Glutamatergic neuron (in vitro differentiated cells): ENCODE data around the gene MRPL10. TPM values are rescaled to one million over a fixed set of nuclear protein-coding genes. Genes with fewer than 3 reads are reported as not detected.

ENCODE experiments used
- DNase-seq: peaks from one replicate; pipeline ENCODE4 v3.0.0; 2022
- H3K27ac Mint-ChIP-seq: one replicate; pipeline ENCODE4 v1.8.0; 2020; ENCODE audit warnings: mild to moderate bottlenecking, mixed read lengths, inconsistent platforms; ENCODE audit not compliant: unreplicated experiment
- H3K27me3 Mint-ChIP-seq: one replicate; pipeline ENCODE4 v1.8.0; 2020; ENCODE audit warnings: mild to moderate bottlenecking, moderate library complexity, mixed read lengths, inconsistent platforms; ENCODE audit not compliant: unreplicated experiment
- H3K36me3 Mint-ChIP-seq: one replicate; pipeline ENCODE4 v1.8.0; 2020; ENCODE audit warnings: mild to moderate bottlenecking, mixed read lengths, inconsistent platforms; ENCODE audit not compliant: unreplicated experiment
- H3K4me1 Mint-ChIP-seq: one replicate; pipeline ENCODE4 v1.8.0; 2020; ENCODE audit warnings: mild to moderate bottlenecking, low read depth, mixed read lengths, inconsistent platforms; ENCODE audit not compliant: unreplicated experiment
- H3K4me3 Mint-ChIP-seq: one replicate; pipeline ENCODE4 v1.8.0; 2020; ENCODE audit warnings: mild to moderate bottlenecking, mixed read lengths, inconsistent platforms; ENCODE audit not compliant: unreplicated experiment
- H3K9me3 Mint-ChIP-seq: one replicate; pipeline ENCODE4 v1.8.0; 2020; ENCODE audit warnings: mild to moderate bottlenecking, moderate library complexity, mixed read lengths, inconsistent platforms; ENCODE audit not compliant: unreplicated experiment
- total RNA-seq: library from RNA; stranded (reverse); fragmentation: NEBNext Ultra II Directional; extraction: Animal tissue kit (Norgen Biotek cat#: 25700); gene quantifications from one replicate; pipeline ENCODE4 v1.2.1, GENCODE V29; 2021; ENCODE audit not compliant: unreplicated experiment
- TF ChIP-seq, protein P1 (sequence below): fragments of 200-600 bp; sonication (generic); IDR thresholded peaks from one replicate; pipeline ENCODE4 v1.5.0; 2021; ENCODE audit not compliant: partially characterized antibody, unreplicated experiment

Gene MRPL10
- total RNA-seq, 1 donor from 2014 or later = 38.7 TPM

GRCh38 chr17:47810901-47811635, 20.3 kb downstream of the MRPL10 start:
- H3K27me3 Mint-ChIP-seq = peaks cover 13% of the 10 kb centered on the region
- peaks cover 1% of the 10 kb centered on the region for H3K9me3 Mint-ChIP-seq
- no peak overlapping the region for H3K4me3 Mint-ChIP-seq
- DNase-seq = no peak
- TF ChIP-seq, protein P1, sequence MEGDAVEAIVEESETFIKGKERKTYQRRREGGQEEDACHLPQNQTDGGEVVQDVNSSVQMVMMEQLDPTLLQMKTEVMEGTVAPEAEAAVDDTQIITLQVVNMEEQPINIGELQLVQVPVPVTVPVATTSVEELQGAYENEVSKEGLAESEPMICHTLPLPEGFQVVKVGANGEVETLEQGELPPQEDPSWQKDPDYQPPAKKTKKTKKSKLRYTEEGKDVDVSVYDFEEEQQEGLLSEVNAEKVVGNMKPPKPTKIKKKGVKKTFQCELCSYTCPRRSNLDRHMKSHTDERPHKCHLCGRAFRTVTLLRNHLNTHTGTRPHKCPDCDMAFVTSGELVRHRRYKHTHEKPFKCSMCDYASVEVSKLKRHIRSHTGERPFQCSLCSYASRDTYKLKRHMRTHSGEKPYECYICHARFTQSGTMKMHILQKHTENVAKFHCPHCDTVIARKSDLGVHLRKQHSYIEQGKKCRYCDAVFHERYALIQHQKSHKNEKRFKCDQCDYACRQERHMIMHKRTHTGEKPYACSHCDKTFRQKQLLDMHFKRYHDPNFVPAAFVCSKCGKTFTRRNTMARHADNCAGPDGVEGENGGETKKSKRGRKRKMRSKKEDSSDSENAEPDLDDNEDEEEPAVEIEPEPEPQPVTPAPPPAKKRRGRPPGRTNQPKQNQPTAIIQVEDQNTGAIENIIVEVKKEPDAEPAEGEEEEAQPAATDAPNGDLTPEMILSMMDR = no peak
- H3K27ac Mint-ChIP-seq = no peak overlapping the region
- no peaks in the 10 kb centered on the region for H3K4me1 Mint-ChIP-seq
- peaks cover 6% of the 10 kb centered on the region for H3K36me3 Mint-ChIP-seq

DNA sequence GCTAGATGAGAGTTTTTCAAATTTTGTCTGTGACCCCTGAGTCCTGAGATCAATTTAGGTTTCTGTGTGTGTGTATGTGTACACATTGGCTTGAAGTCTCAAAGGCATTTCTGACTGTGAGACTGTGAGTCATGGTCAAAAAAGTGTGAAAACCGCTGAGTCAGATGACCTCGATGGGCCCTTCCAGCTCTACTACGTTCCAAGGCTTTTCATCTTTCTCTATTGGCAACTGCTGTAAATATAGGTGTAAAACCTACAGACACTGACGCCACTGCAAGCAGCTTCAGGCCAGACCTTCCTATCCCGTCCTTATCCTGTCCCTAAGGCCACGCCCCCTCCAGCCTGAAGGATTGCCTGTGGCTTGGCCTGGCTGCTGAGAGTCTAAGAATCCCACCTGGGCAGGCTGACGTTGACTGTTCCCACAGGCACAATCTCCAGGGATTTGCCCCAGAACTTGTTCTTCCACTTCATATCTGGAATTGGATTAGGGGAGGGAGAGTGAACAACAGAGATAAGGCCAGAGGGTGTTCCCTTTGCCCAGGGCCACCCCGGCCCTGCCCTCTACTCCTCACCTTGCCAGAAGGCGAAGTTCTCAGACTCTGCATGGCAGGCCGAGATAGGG, 21.0 kb downstream of the MRPL10 start:
- H3K9me3 Mint-ChIP-seq = peaks cover 2% of the 10 kb centered on the region
- H3K27ac Mint-ChIP-seq = no peak overlapping the region

DNA sequence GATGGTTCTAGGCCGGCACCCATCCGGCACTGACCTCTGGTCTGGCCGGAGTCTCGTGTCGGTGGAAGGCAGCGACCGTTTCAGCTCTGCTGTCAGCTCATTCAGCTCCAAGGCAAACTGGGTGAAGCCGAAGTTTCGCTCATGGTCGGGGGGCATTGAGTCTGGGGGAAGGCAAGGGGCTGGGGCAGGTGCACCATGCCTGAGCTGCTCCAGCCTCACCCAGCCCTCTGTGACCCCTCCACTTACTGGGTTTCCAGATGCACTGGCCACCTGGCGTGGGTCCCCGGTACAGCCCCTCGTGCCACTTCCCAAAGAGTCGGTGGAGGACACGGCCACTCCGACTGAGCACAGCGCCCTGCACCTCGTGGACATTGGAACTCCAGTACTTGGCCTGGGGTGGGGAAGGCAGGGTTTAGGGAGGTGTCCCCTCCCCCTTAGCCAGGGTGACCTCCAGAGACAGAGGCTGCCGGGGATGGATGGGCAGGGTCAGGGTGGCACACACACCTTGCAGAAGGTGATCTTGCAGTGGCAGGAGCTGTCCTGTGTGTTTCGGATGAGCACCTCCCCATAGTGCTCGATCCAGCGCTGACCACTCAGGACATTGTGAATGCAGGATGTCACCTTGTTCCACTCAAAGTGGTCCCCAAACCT, 22.4 kb downstream of the MRPL10 start:
- H3K9me3 Mint-ChIP-seq = peaks cover 2% of the 10 kb centered on the region
- TF ChIP-seq, protein P1 = no peak
- peaks cover 11% of the 10 kb centered on the region for H3K27me3 Mint-ChIP-seq
- peaks cover 6% of the 10 kb centered on the region for H3K36me3 Mint-ChIP-seq
- no peak for DNase-seq
- H3K27ac Mint-ChIP-seq = no peak overlapping the region
- H3K4me1 Mint-ChIP-seq = no peaks in the 10 kb centered on the region
- no peak overlapping the region for H3K4me3 Mint-ChIP-seq

More for the DNA sequence above, 21.0 kb downstream of the MRPL10 start:
- no peak overlapping the region for H3K4me3 Mint-ChIP-seq
- DNase-seq = no peak
- TF ChIP-seq, protein P1 = no peak
- H3K4me1 Mint-ChIP-seq = no peaks in the 10 kb centered on the region
- peaks cover 6% of the 10 kb centered on the region for H3K36me3 Mint-ChIP-seq
- H3K27me3 Mint-ChIP-seq = peaks cover 13% of the 10 kb centered on the region

DNA sequence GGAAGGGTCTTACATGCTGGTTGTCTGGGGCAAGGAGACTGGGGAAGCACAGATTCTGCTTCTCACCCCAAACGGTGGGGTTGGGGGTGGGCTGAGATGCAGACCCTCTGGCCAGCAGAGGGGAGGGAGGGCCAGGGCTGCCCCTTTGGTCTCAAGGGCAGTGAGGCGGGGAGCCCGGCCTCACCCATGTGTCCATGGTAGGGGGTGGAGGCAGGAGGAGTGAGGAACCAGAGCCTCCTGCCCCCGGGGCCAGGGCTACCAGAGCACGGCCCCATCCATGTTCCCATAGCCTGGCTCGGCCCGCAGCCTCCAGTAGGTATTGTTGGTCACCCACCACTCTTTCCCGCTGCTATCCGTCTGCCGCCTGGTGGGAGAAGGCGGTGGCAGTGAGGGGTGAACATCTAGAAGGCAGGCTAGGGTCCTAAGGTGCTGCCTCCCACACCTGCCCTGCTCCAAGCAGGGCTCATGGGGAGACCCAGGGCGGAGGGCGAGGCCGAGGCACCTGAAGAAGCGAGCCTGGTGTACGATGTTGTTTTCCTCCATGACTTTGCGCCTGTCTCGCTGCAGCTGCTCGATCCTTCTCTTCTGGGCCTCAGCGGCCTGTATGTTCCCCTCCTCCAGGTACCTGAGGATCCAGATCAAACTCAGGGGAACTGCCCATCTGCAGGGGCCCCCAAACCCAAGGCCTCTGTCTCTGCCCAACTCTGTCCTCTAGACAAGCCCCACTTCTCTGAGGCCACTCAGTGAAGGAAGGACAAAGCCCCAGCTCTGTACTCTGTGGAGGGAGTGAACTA, 23.1 kb downstream of the MRPL10 start:
- Mint-ChIP-seq H3K27me3 (peaks cover 12% of the 10 kb centered on the region), H3K9me3 (peaks cover 2% of the 10 kb centered on the region), H3K27ac (no peak overlapping the region), H3K4me1 (no peaks in the 10 kb centered on the region), H3K4me3 (no peak overlapping the region), H3K36me3 (peaks cover 6% of the 10 kb centered on the region)
- no peak for DNase-seq
- TF ChIP-seq, protein P1 = no peak
